ENCODE results near the gene DCST1. TPM values are rescaled to one million over a fixed set of nuclear protein-coding genes. Genes with fewer than 3 reads are reported as not detected.

Gene DCST1
- total and polyA plus RNA-seq, 5 donors from 2014 or later: 0.32 TPM; not detected in 4

GRCh38 chr1:155043301-155043702 lies 9.7 kb downstream of the DCST1 start:
- no peaks in the 10 kb centered on the region for H3K4me1 ChIP-seq (ENCODE audit: control insufficient read depth, insufficient read depth, low read length, poor library complexity, severe bottlenecking)
- Mint-ChIP-seq H3K27ac (no peak overlapping the region), H3K9me3 (no peaks in the 10 kb centered on the region), H3K36me3 (no peaks in the 10 kb centered on the region), H3K4me3 (no peak overlapping the region), H3K27me3 (no peaks in the 10 kb centered on the region), H3K4me1 (peaks cover 2 to 10% (median 4%) of the 10 kb centered on the region in 4 donors)
- no peaks in the 10 kb centered on the region for H3K36me3 ChIP-seq (ENCODE audit: control insufficient read depth, insufficient read depth, low read length)
- no peaks in the 10 kb centered on the region for H3K9me3 ChIP-seq (ENCODE audit: control insufficient read depth in 2 of 2, low read length in 2 of 2)
- DNase-seq (no peak), ATAC-seq (ENCODE audit: low read depth in 2 of 2) (no peak)
- no peaks in the 10 kb centered on the region for H3K27me3 ChIP-seq (ENCODE audit: control insufficient read depth, insufficient read depth, low read length)
- no peak overlapping the region for H3K4me3 ChIP-seq (ENCODE audit: low read depth, low read length)
- no peak overlapping the region for H3K27ac ChIP-seq (ENCODE audit: insufficient read depth, low read length, poor library complexity, severe bottlenecking)

- no peaks in the 10 kb centered on the region for H3K27me3 Mint-ChIP-seq
- H3K4me3 Mint-ChIP-seq: no peak overlapping the region
- no peaks in the 10 kb centered on the region for H3K36me3 ChIP-seq (ENCODE audit: control insufficient read depth, insufficient read depth, low read length)
- peaks cover 4 to 10% (median 5%) of the 10 kb centered on the region in 4 donors for H3K4me1 Mint-ChIP-seq
- H3K27me3 ChIP-seq (ENCODE audit: control insufficient read depth, insufficient read depth, low read length): no peaks in the 10 kb centered on the region
- DNase-seq (no peak), ATAC-seq (ENCODE audit: low read depth in 2 of 2) (no peak)
- no peaks in the 10 kb centered on the region for H3K9me3 Mint-ChIP-seq
- no peak overlapping the region for H3K27ac ChIP-seq (ENCODE audit: insufficient read depth, low read length, poor library complexity, severe bottlenecking)
- no peaks in the 10 kb centered on the region for H3K36me3 Mint-ChIP-seq
- no peaks in the 10 kb centered on the region for H3K4me1 ChIP-seq (ENCODE audit: control insufficient read depth, insufficient read depth, low read length, poor library complexity, severe bottlenecking)
- H3K27ac Mint-ChIP-seq: no peak overlapping the region
- H3K4me3 ChIP-seq (ENCODE audit: low read depth, low read length): no peak overlapping the region
- H3K9me3 ChIP-seq (ENCODE audit: control insufficient read depth in 2 of 2, low read length in 2 of 2): no peaks in the 10 kb centered on the region
These were observed 10.2 kb downstream of the DCST1 start for GRCh38 chr1:155043793-155044192.

GRCh38 chr1:155044365-155044764 lies 10.7 kb downstream of the DCST1 start:
- Mint-ChIP-seq H3K9me3 (no peaks in the 10 kb centered on the region), H3K27ac (no peak overlapping the region), H3K27me3 (no peaks in the 10 kb centered on the region), H3K4me3 (peak overlapping the region in 1 of 4 donors; percentile 54), H3K4me1 (peaks cover 4 to 10% (median 5%) of the 10 kb centered on the region in 4 donors), H3K36me3 (no peaks in the 10 kb centered on the region)
- DNase-seq: no peak
- ATAC-seq (ENCODE audit: low read depth in 2 of 2): no peak
- Histone ChIP-seq H3K27me3 (ENCODE audit: control insufficient read depth, insufficient read depth, low read length) (no peaks in the 10 kb centered on the region), H3K4me1 (ENCODE audit: control insufficient read depth, insufficient read depth, low read length, poor library complexity, severe bottlenecking) (no peaks in the 10 kb centered on the region), H3K4me3 (ENCODE audit: low read depth, low read length) (no peak overlapping the region), H3K36me3 (ENCODE audit: control insufficient read depth, insufficient read depth, low read length) (no peaks in the 10 kb centered on the region), H3K9me3 (ENCODE audit: control insufficient read depth in 2 of 2, low read length in 2 of 2) (no peaks in the 10 kb centered on the region), H3K27ac (ENCODE audit: insufficient read depth, low read length, poor library complexity, severe bottlenecking) (no peak overlapping the region)

- no peak overlapping the region for H3K4me3 ChIP-seq (ENCODE audit: low read depth, low read length)
- Mint-ChIP-seq H3K4me1 (peaks cover 4 to 10% (median 7%) of the 10 kb centered on the region in 4 donors), H3K36me3 (no peaks in the 10 kb centered on the region), H3K9me3 (no peaks in the 10 kb centered on the region), H3K4me3 (peak overlapping the region in 2 of 4 donors; percentile 3 to 54), H3K27ac (no peak overlapping the region), H3K27me3 (no peaks in the 10 kb centered on the region)
- peak; percentile 80 to 82 for ATAC-seq (ENCODE audit: low read depth in 2 of 2)
- H3K9me3 ChIP-seq (ENCODE audit: control insufficient read depth in 2 of 2, low read length in 2 of 2): no peaks in the 10 kb centered on the region
- no peaks in the 10 kb centered on the region for H3K4me1 ChIP-seq (ENCODE audit: control insufficient read depth, insufficient read depth, low read length, poor library complexity, severe bottlenecking)
- no peaks in the 10 kb centered on the region for H3K27me3 ChIP-seq (ENCODE audit: control insufficient read depth, insufficient read depth, low read length)
- H3K36me3 ChIP-seq (ENCODE audit: control insufficient read depth, insufficient read depth, low read length): no peaks in the 10 kb centered on the region
- DNase-seq: peak; percentile 50 to 78 (median 70)
- H3K27ac ChIP-seq (ENCODE audit: insufficient read depth, low read length, poor library complexity, severe bottlenecking): no peak overlapping the region
These were observed 11.4 kb downstream of the DCST1 start for GRCh38 chr1:155044812-155045657.

- H3K36me3 Mint-ChIP-seq: no peaks in the 10 kb centered on the region
- peaks cover 25% of the 10 kb centered on the region for H3K4me1 ChIP-seq (ENCODE audit: control insufficient read depth, insufficient read depth, low read length, poor library complexity, severe bottlenecking)
- H3K9me3 ChIP-seq (ENCODE audit: control insufficient read depth in 2 of 2, low read length in 2 of 2): no peaks in the 10 kb centered on the region
- no peak overlapping the region for H3K4me3 ChIP-seq (ENCODE audit: low read depth, low read length)
- peak overlapping the region in 3 of 4 donors; percentile 38 to 86 (median 84) for H3K4me3 Mint-ChIP-seq
- no peaks in the 10 kb centered on the region for H3K27me3 ChIP-seq (ENCODE audit: control insufficient read depth, insufficient read depth, low read length)
- ATAC-seq (ENCODE audit: low read depth in 2 of 2) (no peak), DNase-seq (no peak)
- H3K27ac ChIP-seq (ENCODE audit: insufficient read depth, low read length, poor library complexity, severe bottlenecking): no peak overlapping the region
- H3K36me3 ChIP-seq (ENCODE audit: control insufficient read depth, insufficient read depth, low read length): no peaks in the 10 kb centered on the region
- H3K27me3 Mint-ChIP-seq: no peaks in the 10 kb centered on the region
- peaks cover 4 to 29% (median 21%) of the 10 kb centered on the region in 4 donors for H3K4me1 Mint-ChIP-seq
- H3K27ac Mint-ChIP-seq: peak overlapping the region in 1 of 3 donors; percentile 64
- no peaks in the 10 kb centered on the region for H3K9me3 Mint-ChIP-seq
These were observed 15.1 kb downstream of the DCST1 start for GRCh38 chr1:155048449-155049334.

- Mint-ChIP-seq H3K27ac (peak overlapping the region in 2 of 3 donors; percentile 64 to 85), H3K4me3 (peak overlapping the region; percentile 84 to 93 (median 88)), H3K9me3 (no peaks in the 10 kb centered on the region), H3K27me3 (no peaks in the 10 kb centered on the region), H3K36me3 (no peaks in the 10 kb centered on the region), H3K4me1 (peaks cover 3 to 28% (median 19%) of the 10 kb centered on the region in 4 donors)
- Histone ChIP-seq H3K4me1 (ENCODE audit: control insufficient read depth, insufficient read depth, low read length, poor library complexity, severe bottlenecking) (peaks cover 25% of the 10 kb centered on the region), H3K27ac (ENCODE audit: insufficient read depth, low read length, poor library complexity, severe bottlenecking) (peak overlapping the region; percentile 72), H3K36me3 (ENCODE audit: control insufficient read depth, insufficient read depth, low read length) (no peaks in the 10 kb centered on the region), H3K27me3 (ENCODE audit: control insufficient read depth, insufficient read depth, low read length) (no peaks in the 10 kb centered on the region), H3K4me3 (ENCODE audit: low read depth, low read length) (peak overlapping the region; percentile 51), H3K9me3 (ENCODE audit: control insufficient read depth in 2 of 2, low read length in 2 of 2) (no peaks in the 10 kb centered on the region)
- no peak for DNase-seq
- no peak for ATAC-seq (ENCODE audit: low read depth in 2 of 2)
These were observed 16.3 kb downstream of the DCST1 start for GRCh38 chr1:155049651-155050559.

All from CD4-positive, CD25-positive, alpha-beta regulatory T cell (primary cell).